ENCODE results near the gene CCR6.
"Not testable (repeated sequence)": the region's sequence is repeated elsewhere in the genome, so short reads cannot be mapped to it uniquely, and the experiment has no call there.

- not testable (repeated sequence) for TF ChIP-seq CTCF (conservative IDR thresholded peaks at IDR 0.05; ENCODE audit: low read length); EZH2phosphoT487 (IDR thresholded peaks at IDR 0.05; ENCODE audit: borderline replicate concordance, low read depth, low read length)
These were observed 56.2 kb downstream of the CCR6 start for GRCh38 chr6:167178896-167179655.

All from OCI-LY7 (cell line).